CD4-positive, alpha-beta T cell treated with Interleukin-15 for 4 hours (primary cell): ENCODE measurements around the gene PACSIN2.

Source experiments
- DNase-seq: peaks from one replicate; pipeline ENCODE4 v3.0.0-alpha.2; 2020; ENCODE audit warnings: low spot score

Gene PACSIN2

DNA sequence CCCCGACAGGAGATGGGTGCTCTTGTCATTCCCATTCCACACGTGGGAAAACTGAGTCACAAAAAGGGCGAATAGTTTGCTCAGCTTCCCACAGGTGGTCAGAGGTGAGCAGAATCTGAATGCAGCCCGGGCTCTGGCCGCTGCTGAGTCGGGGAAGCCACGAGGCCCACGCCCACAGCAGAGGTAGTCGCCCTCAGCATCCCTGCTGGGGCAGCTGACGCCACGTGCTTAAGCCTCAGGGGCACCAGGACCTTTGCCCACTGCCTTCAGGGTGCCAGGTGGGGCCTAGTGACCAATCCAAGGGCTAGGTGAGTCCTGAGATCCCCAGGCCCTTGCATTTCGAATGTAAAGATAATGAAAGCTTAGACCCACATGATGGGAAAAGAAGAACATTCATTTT, 133.7 kb downstream of the PACSIN2 start:
- DNase-seq, result no peak

- no peak for DNase-seq
Measured at GRCh38 chr22:42880815-42881214, 134.1 kb downstream of the PACSIN2 start.

DNA sequence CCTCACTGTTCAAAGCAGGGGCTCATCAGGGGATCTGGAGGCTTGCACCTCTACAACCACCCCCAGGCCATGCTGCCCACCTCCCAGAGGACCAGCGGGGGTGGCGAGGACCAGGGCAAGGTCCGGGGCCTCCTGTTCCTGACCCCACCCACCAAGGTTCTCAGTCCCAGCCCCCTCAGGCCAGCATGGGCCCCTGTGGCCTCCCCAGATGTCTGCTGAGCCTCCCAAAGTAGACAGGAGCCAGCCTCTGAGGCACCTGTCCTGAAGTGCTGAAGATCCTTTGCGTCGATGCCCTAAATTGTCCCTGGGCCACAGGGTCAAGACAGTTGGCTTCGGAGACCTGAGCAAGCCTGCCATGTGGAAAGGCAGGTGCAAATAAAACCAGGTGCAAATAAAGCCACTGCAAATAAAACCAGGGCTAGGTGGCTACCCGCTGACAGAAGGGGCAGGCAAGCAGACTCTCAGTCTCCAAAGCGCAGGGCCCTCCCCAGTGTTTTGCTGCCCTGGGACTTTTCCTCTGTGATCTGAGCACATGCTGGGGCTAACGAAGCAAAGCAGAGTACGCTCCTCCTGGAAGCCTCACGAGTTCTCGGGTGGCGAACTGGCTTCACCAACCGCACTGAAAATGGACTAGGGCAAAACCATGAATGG, 135.5 kb downstream of the PACSIN2 start:
- no peak for DNase-seq

GRCh38 chr22:42878561-42879305, 136.2 kb downstream of the PACSIN2 start:
- no peak for DNase-seq

GRCh38 chr22:42877597-42878340, 137.2 kb downstream of the PACSIN2 start:
- DNase-seq, result no peak

GRCh38 chr22:42877158-42877557, 137.8 kb downstream of the PACSIN2 start:
- no peak for DNase-seq

GRCh38 chr22:42876041-42876440, 138.9 kb downstream of the PACSIN2 start:
- no peak for DNase-seq

DNA sequence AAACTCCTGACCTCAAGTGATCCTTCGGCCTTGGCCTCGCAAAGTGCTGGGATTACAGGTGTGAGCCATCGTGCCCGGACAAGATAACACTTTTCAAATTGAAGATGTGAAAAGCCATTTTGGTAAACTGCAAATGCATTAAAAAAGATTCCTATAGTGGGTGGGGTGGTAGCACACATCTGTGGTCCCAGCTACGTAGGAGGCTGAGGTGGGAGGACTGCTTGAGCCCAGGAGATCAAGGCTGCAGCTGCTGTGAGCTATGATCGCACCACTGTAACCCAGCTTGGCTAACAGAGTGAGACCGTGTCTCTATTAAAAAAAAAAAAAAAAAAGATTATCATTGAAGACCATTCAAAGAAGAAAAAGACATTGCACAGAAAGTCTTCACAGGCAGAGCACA, 140.9 kb downstream of the PACSIN2 start:
- DNase-seq, result no peak

GRCh38 chr22:42873356-42873755, 141.6 kb downstream of the PACSIN2 start:
- no peak for DNase-seq

DNA sequence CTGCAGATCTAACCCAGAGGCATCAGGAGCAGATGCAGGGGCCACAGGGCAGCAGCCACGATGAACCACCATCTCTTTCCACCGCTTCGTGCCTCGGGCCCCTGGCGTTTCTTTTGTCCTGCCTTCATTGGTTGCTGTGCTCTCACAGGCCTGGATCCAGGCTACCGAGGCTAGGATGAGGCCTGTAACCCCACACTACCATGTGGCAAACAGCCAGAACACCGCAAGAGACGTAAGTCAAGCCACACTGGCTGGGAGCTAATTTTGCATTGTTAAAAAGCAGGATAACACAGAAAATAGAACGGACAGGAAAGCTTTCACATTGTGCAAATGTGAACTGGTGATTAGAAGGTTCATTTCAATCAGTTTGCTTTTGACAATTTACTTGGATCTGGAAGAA, 142.1 kb downstream of the PACSIN2 start:
- DNase-seq, result no peak

GRCh38 chr22:42871146-42872050, 143.6 kb downstream of the PACSIN2 start:
- no peak for DNase-seq

GRCh38 chr22:42869888-42870480, 145.0 kb downstream of the PACSIN2 start:
- no peak for DNase-seq

DNA sequence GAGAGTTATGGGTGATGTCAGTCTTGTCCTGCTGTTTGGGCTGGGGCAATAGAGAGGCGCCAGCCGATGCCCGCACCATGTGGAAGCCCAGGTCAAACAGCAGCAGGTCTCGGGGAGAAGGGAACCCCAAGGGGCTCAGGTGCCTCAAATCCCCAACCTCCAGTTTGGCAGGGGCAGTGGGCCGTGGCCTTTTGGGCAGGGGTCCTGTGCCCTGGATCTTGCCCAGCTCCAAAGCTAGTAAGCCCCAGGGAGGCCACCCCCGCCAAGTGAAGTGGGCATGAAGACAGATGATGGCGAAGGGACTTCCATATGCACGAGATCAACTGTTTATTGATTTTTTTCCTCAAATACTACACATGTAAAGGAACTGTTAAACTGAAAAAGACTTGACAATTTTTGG, 145.5 kb downstream of the PACSIN2 start:
- no peak for DNase-seq

- DNase-seq, result no peak
Measured at GRCh38 chr22:42868751-42869251, 146.1 kb downstream of the PACSIN2 start.

GRCh38 chr22:42866100-42866499, 148.8 kb downstream of the PACSIN2 start:
- no peak for DNase-seq

- DNase-seq, result no peak
Measured at GRCh38 chr22:42865536-42865935, 149.4 kb downstream of the PACSIN2 start.

GRCh38 chr22:42863349-42863961, 151.5 kb downstream of the PACSIN2 start:
- no peak for DNase-seq

GRCh38 chr22:42862045-42862734, 152.8 kb downstream of the PACSIN2 start:
- DNase-seq, result no peak

GRCh38 chr22:42860968-42861367, 154.0 kb downstream of the PACSIN2 start:
- no peak for DNase-seq

GRCh38 chr22:42857845-42858481, 157.0 kb downstream of the PACSIN2 start:
- no peak for DNase-seq
